Measurements from ENCODE around the gene CALML6.

GRCh38 chr1:1893291-1893985, 21.6 kb upstream of the CALML6 start:
- no peak for TF ChIP-seq CTCF (IDR thresholded peaks at IDR 0.05)
- no peak for TF ChIP-seq POLR2A (IDR thresholded peaks at IDR 0.05)

All from thyroid gland (tissue), 4 donors.